ENCODE data around the gene RORB.
A peak's percentile ranks its signal among the peaks of the same experiment; 100 is the strongest.

The RORB gene

GRCh38 chr9:74513221-74513620 is 16.1 kb downstream of the RORB start:
- DNase-seq (ENCODE audit: low read depth) = no peak

- DNase-seq (ENCODE audit: low read depth) = no peak
Measured at GRCh38 chr9:74517188-74517587, 20.1 kb downstream of the RORB start.

- no peak for DNase-seq (ENCODE audit: low read depth)
Measured at GRCh38 chr9:74519419-74519818, 22.3 kb downstream of the RORB start.

GRCh38 chr9:74521009-74521408 is 23.9 kb downstream of the RORB start:
- no peak for DNase-seq (ENCODE audit: low read depth)

- DNase-seq (ENCODE audit: low read depth) = no peak
Measured at GRCh38 chr9:74524289-74524688, 27.2 kb downstream of the RORB start.

GRCh38 chr9:74526215-74526614 is 29.1 kb downstream of the RORB start:
- DNase-seq (ENCODE audit: low read depth) = no peak

GRCh38 chr9:74527718-74528117 is 30.6 kb downstream of the RORB start:
- no peak for DNase-seq (ENCODE audit: low read depth)

GRCh38 chr9:74528207-74528606 is 31.1 kb downstream of the RORB start:
- DNase-seq (ENCODE audit: low read depth) = no peak

- peak; percentile 0 for DNase-seq (ENCODE audit: low read depth)
Measured at GRCh38 chr9:74530458-74530857, 33.3 kb downstream of the RORB start.

- no peak for DNase-seq (ENCODE audit: low read depth)
Measured at GRCh38 chr9:74533253-74533652, 36.1 kb downstream of the RORB start.

- DNase-seq (ENCODE audit: low read depth) = no peak
Measured at GRCh38 chr9:74534841-74535240, 37.7 kb downstream of the RORB start.

GRCh38 chr9:74543145-74543544 is 46.0 kb downstream of the RORB start:
- DNase-seq (ENCODE audit: low read depth) = no peak

GRCh38 chr9:74551266-74551665 is 54.1 kb downstream of the RORB start:
- no peak for DNase-seq (ENCODE audit: low read depth)

GRCh38 chr9:74554751-74555419 is 57.8 kb downstream of the RORB start:
- DNase-seq (ENCODE audit: low read depth) = no peak

- no peak for DNase-seq (ENCODE audit: low read depth)
Measured at GRCh38 chr9:74555565-74555964, 58.4 kb downstream of the RORB start.

GRCh38 chr9:74556685-74557084 is 59.5 kb downstream of the RORB start:
- DNase-seq (ENCODE audit: low read depth) = no peak

- no peak for DNase-seq (ENCODE audit: low read depth)
Measured at GRCh38 chr9:74557571-74557970, 60.4 kb downstream of the RORB start.

- no peak for DNase-seq (ENCODE audit: low read depth)
Measured at GRCh38 chr9:74562611-74563010, 65.5 kb downstream of the RORB start.

- peak; percentile 40 for DNase-seq (ENCODE audit: low read depth)
Measured at GRCh38 chr9:74570879-74571512, 73.9 kb downstream of the RORB start.

GRCh38 chr9:74573640-74574191 is 76.6 kb downstream of the RORB start:
- no peak for DNase-seq (ENCODE audit: low read depth)

GRCh38 chr9:74576176-74576575 is 79.0 kb downstream of the RORB start:
- DNase-seq (ENCODE audit: low read depth) = no peak

GRCh38 chr9:74577956-74578355 is 80.8 kb downstream of the RORB start:
- DNase-seq (ENCODE audit: low read depth) = peak; percentile 5

- DNase-seq (ENCODE audit: low read depth) = no peak
Measured at GRCh38 chr9:74589576-74589975, 92.4 kb downstream of the RORB start.

- no peak for DNase-seq (ENCODE audit: low read depth)
Measured at GRCh38 chr9:74595286-74595685, 98.2 kb downstream of the RORB start.
